ENCODE results near the gene FOXN3.
A peak's percentile ranks its signal among the peaks of the same experiment; 100 is the strongest.

The FOXN3 gene

DNA sequence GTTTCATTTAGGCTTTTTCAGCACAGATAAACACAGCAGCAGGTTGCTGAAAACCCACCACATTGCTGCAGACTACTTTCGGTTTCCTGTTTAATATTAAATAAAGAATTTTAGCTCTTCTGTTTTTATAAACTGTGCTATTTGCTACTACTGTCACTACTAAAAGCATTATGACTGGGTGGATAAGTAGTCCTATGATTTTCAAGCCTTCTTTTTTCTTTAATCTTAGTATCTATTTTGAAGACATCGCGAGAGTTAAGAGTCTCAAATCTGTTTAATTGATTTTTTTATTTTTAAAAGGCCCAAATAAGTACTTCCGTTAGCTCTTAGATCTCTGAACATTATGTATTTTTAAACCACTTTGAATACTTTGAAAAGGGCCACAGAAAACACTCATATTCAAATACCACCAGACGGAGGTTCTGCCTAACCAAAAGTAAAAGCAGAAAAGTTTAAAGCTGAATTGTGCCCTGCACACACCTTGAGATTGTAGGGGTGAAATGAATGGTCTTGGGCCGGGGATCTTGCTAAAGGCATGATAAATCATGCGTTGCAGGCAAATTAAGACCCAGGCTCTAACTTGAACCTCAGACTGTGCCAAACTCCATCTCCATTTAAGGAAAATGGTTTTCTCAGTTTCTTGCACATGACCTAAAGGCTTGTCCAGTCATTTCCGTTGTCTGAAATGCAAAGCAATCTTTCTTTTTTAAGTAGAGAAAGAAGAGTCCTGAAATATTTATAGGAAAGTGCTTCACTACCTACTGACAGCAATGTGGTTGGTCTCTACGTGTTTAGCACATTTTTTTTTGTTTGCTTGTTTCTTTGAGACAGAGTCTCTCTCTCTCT, 13.6 kb upstream of the FOXN3 start:
- DNase-seq, result peak; percentile 74

DNA sequence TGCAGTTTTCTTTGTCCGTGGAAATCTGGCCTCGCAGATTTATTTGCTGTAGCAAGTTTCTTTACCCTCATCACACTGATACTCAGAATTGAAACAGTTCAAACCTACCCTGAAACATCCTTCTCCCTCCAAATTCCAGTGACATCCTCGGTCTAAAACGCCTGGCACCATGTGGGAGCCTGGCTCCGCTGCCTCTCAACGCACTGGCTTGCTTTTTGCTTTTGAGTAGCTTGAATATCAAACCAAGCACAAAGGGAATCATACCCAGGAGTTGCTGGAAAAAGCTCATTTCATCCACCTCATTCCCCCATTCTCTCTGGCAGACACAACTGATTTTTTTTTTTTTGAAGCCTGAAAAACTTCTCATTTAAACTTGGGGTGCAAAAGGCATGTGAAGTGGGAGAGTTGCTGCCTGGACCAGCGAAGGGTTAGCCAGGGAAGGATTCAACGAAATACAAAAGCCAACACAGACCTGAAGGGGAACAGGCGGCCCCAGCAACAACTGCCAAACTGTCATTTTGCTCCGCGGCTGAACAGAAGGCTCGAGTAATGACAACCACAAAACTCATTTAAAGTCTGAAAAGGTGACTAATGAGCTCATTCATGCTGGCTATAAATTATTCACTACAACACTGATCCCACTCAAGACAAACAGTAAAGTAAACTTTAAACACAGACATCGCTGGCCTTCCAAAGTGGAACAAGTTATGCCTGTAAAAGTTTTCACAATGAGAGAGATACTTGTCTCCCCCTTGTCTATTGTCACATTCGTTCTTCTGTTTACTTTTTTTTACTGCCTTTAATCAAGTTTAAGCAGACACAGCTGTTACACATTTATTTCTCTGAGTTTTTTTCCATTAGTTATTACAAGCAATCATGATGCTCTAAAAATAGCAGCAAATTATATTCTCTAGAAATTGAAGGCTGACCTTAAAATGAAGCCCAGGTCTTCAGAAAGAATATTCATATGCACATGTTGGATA, 12.5 kb upstream of the FOXN3 start:
- peak; percentile 81 for DNase-seq

DNA sequence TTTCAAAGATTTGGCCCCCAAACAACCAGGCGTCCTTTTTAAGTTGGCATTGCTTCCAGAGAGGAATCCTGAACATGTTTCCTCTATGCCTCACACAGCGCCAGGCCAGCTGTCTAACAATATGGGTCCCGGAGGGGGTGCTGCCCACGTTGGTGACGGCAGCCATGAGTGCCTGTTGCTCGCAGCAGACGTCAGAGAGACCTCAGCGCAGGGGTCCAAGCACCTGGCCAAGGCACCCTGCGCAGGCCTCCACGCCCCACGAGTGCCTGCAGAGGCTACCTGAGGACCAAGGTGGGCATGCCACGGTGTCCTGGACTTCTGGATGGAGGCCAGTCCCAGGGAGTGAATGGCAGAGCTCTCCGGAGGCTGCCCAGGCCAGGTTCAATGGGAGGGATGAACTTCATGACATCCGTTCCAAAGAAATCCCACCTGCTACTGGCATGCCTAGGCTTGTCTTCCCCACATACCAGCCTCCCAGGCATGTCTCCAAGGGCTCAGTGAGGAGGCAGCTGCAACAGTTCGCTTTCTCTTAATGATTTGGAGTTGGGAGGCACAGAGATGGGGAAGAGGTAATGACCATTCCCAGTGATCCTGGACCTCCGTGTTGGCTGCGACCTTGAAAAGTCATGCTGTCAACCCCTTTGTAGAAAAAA, 11.6 kb upstream of the FOXN3 start:
- DNase-seq, result no peak

DNA sequence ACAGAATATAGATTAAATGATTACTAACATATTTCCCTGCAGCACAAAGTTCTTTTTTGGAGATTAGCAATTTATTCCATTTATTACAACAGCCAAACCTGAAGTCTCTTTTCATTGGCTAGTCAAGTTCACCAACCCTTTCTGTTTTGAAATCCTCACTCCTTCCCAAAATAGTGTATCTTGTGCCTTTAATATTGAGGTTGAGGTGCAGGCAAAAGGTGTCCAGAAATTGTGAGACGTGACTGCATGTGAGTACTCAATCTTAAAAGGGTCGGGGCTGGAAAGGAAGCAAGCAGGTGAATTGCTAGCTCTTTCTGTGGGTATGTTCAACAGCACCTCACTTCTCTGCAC, 11.1 kb upstream of the FOXN3 start:
- DNase-seq, result no peak

DNA sequence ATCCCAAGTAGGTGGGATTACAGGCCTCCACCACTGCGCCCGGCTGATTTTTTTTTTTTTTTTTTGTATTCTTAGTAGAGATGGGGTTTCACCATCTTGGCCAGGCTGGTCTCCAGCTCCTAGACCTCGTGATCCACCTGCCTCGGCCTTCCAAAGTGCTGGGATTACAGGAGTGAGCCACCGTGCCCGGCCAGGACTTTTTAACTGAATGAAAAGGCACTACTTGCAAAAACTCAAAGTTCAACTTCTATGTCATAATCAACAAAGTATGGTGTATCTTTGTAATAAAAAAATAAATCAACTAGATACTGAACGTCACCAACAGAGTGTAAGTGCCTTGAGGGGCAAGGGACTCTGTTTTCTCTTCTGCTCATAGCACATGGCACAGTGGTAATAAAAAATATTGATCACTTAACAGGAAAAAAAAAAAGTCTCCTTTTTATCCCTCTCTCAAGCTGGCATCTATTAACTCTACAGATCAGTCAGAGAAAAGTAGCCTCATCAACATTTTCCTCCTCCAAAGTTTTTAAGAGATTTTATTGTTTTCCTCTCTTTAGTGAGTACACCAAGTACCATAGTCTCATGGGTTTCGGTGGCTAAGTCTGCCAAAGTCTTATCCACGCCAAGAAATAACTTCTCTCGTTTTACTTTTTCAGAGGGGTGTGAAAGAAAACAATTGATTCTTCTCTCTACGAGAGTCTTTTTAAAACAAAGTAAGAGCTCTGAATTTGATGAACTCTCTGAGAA, 10.6 kb upstream of the FOXN3 start:
- no peak for DNase-seq

DNA sequence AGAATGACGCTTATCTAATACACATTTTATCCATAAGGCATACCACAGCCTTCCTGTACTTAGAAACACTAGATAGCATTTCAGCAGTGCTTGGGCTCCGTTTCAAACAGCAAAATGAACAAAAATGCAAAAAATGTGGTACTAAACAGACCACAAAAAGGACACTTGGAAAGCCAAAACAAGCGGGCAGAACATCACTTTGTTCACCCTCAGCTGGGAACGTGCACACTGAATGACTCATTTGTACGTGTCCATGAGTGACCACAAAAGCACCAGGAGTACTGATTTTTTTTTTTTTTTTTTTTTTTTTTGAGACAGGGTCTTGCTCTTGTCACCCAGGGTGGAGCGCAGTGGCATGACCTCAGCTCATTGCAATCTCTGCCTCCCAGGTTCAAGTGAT, 8.9 kb upstream of the FOXN3 start:
- peak; percentile 34 for DNase-seq

DNA sequence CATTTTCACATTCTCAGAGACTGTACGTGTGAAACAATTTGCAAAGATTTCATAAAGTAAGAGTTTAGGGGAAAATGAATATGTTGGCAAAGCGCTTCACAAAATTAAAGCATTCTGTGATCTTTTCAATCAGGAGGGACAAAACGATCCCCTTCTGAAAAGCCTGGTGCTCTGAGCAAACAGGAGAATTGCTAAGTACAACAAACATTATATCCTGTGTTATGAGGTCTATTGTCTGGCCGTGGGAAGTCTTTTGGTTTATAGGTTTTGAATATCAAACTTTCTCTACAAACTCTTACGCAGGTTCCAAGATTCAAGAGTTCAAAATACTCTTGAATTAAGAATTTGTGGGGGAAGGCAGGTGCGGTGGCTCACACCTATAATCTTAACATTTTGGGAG, 7.2 kb upstream of the FOXN3 start:
- no peak for DNase-seq

DNA sequence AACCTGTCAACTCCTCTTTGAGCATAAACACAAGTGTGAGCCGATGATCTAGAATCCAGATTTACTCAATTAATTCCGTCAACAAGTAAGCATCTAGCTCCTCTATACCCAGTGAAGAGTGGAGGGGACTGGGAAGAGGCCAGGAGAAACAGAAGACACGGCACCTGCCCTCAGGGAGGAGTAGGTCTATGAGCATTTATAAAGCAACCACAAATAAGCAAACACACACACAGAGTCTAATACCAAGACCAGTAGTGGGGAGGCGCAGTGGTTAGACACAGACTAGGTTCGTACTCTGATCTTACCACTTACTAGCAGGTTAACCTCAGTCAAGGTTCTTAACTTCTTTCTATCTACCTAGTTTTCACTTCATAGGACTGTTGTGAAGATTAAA, 5.9 kb upstream of the FOXN3 start:
- DNase-seq, result peak; percentile 59

DNA sequence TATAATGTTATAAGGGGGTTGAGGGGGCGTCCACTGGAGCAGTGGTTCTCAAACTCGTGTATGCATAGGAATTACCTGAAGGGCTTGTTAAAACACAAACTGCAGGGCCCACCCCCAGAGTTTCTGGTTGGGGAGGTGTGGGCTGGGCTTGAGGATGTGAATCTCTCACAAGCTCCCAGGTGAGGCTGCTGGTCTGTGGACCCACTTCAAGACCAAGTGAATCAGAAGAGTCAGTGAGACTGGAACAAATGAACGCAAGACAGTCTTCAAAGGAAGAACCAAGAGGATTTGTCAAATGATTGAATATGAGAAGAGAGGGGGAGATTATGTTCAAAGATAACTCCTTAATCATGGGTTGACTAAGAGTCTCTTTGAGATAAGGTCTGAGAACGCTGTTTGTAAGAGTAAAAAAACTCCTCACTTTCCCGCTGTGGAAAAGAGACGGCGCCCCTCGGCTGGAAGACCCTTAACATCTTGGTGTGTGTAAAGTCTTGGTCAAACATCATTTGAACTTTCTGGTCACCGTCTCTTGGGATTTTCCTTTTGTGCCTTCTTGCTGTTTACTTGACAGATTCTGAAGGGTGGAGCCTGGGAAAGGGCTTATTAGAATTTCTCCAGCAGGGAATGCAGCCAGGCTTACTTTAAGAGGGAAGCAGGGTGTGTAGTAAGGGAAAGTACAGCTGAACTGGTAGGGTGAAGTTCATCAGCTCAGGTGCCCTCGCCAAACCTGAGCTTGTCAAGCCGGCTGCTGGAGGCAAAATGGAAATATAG, 5.3 kb upstream of the FOXN3 start:
- DNase-seq, result peak; percentile 79

DNA sequence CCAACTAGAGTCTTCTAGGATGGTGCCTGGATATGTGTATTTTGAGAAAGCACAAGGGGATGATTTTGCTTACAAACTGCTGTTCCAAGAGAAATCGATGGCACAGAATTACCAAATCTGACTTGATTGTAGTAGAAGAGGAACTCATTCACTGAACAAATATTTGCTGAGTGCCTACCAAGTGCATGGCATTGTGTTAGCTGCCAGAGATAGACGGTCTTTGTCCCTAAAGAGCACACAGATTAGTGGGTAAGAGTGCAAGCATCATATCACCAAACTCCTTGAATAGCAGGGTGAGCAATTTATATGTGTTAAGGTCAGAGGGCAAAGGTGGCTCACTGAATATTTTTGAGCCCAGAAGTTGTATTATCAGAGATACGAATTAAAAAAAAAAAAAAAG, 3.5 kb upstream of the FOXN3 start:
- DNase-seq, result no peak

DNA sequence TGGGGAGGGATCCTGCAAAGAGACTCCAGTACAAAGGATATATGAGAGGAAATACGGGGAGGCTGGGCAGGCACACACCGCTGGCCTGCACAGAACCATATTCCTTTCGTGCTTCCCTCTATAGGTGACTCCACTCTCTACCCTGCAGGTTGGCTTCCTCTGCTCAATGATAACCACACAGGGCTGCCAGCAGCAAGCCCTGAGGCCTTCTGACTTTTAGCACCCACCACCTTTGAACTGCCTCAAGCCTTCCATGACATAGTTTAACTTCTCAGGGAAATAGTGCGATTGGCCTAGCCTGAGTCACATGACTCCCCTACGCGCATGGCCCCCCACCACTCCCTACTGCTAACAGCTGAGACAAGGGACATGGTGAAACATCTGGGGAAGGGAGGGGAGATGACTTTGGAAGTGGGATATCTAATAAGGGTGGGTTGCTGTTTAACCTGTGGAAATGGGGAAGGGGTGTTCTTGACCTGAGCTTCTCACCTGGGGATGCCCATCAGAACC, 3.0 kb upstream of the FOXN3 start:
- peak; percentile 21 for DNase-seq

DNA sequence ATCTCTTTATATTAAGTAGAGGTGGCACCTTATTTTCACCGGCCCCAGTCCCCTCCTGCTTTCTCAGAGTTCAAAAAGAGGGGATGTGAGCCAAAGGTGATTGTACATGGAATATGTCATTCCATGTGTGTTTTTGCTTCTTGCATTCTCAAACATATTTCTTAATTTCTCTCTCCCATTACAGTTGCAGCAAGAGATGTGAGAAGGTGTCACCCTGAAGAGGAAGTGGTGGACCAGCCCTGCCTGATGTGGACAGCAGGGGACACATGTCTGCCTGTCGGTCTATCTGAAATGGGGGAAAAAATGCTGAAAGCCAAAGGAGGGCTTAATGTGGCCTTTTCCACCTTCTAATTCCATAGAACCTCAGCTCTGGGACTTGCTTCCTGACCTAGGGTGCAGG, 1.9 kb upstream of the FOXN3 start:
- DNase-seq, result no peak

DNA sequence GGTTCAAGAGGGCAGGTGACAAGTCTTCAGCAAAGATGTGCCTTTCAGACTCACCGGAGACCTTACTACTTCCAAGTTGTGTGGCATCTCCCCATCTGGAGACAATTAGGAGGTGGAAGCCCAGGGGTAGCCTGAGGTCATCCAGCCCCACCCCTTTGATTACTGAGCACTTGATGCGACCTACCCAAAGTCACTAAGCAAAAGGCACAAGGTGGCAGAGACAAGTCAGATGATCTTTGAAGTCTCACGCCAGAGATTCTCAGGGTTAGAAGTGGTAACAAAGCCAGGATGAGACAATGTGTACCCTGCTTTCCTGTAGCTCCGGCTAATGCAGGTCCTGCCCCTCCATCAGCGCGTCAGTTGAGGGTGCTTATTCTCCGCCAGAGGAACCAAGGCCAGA, 1.4 kb upstream of the FOXN3 start:
- DNase-seq, result peak; percentile 46

DNA sequence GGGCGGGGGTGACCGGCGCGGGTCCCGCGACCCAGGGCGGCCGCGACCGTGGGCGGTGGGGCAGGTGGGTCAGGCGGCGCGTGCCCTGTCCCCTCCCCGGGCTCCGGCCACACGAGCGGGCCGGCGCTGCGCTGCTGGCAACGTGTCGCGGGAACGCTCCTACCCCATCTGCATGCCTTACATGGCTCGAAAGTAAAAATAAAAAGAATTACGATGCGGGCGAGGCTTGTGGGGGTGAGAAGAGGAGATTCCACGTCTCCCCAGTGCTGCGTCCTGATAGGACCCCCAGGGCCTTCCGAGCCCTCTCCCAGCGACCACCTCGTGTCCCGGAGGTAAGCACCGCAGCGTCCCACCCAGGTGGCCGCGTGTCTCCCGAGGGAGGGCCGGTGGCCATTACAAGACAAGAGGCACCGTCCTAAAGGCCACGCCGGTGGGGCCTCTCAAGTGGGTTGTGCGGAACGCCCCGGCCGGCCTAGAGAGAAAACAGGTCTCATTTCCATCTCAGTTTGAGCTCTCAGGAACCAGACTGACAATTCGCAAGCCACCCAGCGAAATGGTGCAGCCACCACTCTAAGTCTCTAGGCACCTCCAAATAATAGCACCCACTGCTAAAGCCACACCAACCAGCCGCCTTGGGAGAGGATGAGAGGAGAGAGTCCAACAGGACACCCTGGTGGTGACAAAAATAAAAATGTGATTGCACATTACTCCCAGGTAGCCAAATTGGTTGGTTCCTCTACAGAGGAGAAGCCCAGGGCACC, 612 bp upstream of the FOXN3 start:
- DNase-seq, result peak; percentile 67

DNA sequence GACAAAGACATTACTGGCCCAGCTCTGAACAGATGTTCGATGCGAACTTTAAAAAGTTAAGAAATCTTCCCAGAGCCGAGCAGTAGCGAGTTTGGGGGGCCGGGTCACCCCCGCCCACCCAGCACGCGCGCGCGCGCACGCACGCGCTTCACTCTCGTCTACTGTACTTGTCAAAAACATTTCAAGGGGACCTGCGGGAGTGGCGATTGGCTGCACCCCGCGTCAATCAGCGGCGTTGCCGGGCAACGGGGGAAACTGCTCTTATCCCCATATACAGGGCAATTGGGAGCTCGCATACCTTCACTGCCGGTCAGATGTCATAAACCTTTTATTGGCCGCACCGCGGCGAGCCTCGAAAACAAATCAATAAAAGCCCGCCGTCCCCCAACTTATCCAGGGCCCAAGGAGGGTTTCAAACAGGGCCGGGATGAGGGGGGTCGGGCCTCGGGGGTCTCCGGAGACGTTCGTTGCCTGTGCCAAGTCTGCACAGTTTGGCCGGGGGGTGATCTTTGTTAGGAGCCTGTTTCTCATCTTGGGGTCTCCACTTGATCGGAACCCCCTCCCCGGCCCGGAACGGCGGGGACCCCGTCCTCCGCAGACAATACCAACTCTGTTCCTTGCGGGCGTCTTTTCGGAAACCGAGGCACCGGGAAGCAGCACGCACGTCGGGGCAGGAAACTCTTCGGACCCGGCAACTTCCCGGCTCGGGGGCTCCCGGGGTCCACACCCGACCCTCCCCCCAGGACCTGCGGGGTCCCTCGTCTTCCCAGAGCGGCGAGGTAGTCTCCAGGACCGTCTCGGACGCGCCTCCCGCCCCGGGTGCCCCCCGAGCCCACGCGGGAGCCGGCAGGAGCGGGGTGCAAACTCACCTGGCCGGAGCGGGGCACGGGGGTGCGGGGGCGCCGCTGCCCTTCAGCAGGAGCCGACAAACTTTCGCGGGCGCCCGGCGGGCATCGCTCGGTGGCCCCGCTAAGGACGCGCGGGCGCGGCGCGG, 734 bp downstream of the FOXN3 start:
- peak; percentile 99 for DNase-seq

DNA sequence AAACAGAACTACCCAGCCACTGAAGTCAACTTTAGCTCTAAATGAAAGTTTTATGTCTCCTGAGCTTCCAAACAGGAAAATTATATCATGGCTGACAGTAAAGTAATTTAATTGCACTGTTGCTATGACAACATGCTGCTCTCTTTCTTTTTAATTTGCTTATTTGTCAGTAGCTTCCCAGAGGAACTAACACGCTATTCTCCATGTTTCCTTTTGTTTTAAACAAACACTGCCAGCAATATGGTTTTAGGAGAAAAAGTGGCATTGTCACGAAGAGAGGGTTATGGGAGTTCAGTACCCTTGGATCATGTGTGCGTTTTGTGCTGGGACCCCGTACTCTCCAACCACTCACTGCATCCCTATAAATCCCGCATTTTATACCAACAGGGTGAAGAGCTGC, 1.9 kb downstream of the FOXN3 start:
- DNase-seq, result no peak

DNA sequence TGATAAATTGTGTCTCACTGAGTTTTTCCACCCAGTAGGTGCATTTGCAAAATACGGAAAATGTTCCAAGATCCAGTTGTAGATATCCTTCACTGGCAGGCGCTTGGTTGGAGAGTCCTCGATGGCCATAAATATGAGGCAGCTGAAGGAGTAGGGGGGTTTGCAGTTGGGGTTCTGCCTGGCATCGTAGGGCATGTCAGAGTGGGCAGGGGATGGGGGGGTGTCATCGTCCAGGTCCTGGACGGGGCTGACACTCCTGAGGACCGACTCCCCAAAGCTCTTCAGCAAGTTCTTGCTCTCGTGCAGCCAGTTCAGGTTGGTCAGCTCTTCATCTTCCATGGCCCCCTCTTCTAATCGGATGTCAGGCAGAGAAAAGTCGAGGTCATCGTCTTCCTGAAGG, 5.1 kb downstream of the FOXN3 start:
- no peak for DNase-seq

DNA sequence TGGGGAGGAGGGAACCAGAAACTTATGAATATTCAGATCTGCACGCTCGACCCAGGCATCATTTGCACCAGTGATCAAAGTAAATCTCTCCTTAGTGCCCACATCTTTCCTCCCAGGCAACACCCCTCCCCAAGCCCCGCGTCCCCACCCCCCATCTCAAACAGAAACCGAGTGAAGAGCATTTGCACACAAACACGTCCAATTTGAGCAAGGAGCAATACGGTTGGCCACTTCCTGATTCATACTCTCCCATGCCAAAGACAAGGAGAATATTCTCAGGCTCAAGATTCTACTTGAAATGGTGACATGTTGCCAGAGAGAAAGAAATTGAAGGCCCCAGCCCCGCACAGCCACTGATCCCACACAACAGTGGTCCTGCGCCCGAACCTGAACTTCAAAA, 7.1 kb downstream of the FOXN3 start:
- no peak for DNase-seq

DNA sequence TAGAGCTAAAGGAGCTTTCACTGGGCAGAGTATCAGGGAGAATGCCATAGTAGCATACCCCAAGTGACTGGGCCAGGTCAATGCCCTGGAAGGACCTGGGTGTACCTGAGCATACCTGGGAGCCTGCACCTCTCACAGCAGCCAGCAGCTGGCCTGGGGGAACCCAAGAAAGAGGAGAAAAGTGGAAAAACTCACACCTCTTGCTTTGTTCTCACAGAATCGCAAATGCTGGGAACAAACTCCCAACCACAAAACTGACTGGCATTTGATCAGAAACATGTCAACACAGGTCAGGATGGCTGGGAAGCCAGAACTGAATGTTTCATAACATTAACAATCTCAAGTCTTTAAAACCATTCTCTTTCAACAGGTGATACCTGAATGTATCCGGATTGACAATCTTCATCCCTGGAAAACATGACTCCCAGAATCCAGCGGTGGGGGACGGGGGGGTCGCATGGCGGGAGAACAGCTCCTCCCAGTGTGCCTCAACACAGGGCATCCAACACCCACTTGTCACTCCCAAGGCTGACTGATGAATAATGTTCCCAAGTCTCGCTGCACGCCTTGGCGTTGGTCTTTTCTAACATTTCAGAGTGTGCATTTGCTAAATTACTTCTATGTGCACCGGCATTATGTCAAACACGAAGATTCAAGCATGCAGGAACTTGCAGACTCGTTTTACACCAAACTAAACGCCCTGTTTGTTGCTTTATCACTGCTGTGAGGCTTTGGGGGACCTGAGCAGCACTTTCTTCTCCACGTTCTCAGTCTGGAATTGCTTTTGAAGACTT, 7.9 kb downstream of the FOXN3 start:
- DNase-seq, result no peak

Data from activated CD4-positive, alpha-beta T cell treated with anti-CD3 and anti-CD28 coated beads for 48 hours (primary cell).